GM12891 (cell line): Measurements from ENCODE around the gene ATP6V1B1.

Source experiments
- POLR2A ChIP-seq: IDR thresholded peaks from 2 replicates; pipeline ENCODE4 v1.6.1; 2011; ENCODE audit warnings: low read depth, low read length, control low read depth
- POU2F2 ChIP-seq: IDR thresholded peaks from 2 replicates; pipeline ENCODE4 v1.6.1; 2011; ENCODE audit warnings: low read depth, mild to moderate bottlenecking, control low read depth, low read length, moderate library complexity

DNA sequence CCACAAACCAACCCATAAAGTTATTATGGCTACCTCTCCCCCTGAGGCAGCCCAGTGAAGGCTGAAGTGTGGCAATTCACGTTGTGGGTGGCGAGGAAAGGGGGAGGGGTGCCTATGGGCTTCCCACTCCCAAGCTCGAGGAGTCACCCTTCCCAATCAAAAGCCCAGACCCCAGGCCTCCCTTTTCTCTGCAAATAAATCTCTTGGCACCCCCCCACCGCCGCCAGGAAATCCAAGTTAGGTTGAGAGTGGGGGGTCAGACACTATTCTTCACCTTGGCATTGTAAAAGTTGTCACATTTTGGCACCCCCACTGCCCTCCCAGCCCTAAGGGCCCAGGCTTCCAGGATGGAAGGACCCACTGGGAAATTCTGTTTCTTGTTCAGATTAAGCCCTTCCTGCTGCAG, 49.6 kb downstream of the ATP6V1B1 start:
- TF ChIP-seq POLR2A (no peak), POU2F2 (no peak)
